Smooth muscle cell (in vitro differentiated cells): Measurements from ENCODE around the gene RASSF4. TPM values are rescaled to one million over a fixed set of nuclear protein-coding genes. Genes with fewer than 3 reads are reported as not detected.

Source experiments
- DNase-seq: peaks from one replicate; lab custom pipeline; 2025; ENCODE audit not compliant: unreplicated experiment; lab: John Stamatoyannopoulos, UW
- H2AFZ ChIP-seq: fragments of 200-600 bp; sonication (generic); 2 replicates; pipeline ENCODE4 v1.6.0; 2016; ENCODE audit warnings: antibody characterized with exemption, low read depth, mild to moderate bottlenecking
- H3F3A ChIP-seq: fragments of 200-600 bp; sonication (generic); 2 replicates; pipeline ENCODE4 v1.6.0; 2017; ENCODE audit warnings: antibody characterized with exemption, low read depth
- H3K27ac ChIP-seq: fragments of 200-600 bp; sonication (generic); 2 replicates; pipeline ENCODE4 v1.5.1; 2016; ENCODE audit warnings: low read depth, mild to moderate bottlenecking
- H3K27me3 ChIP-seq: fragments of 200-600 bp; sonication (generic); 2 replicates; pipeline ENCODE4 v1.6.1; 2016; ENCODE audit warnings: low read depth, mild to moderate bottlenecking
- H3K36me3 ChIP-seq: fragments of 200-600 bp; sonication (generic); 2 replicates; pipeline ENCODE4 v1.5.1; 2016; ENCODE audit warnings: low read depth
- H3K4me1 ChIP-seq: fragments of 200-600 bp; sonication (generic); 2 replicates; pipeline ENCODE4 v1.5.1; 2016; ENCODE audit warnings: low read depth
- H3K4me2 ChIP-seq: fragments of 200-600 bp; sonication (generic); 2 replicates; pipeline ENCODE4 v1.6.0; 2016; ENCODE audit warnings: mild to moderate bottlenecking
- H3K4me3 ChIP-seq: fragments of 200-600 bp; sonication (generic); 2 replicates; pipeline ENCODE4 v1.5.1; 2016; ENCODE audit warnings: mild to moderate bottlenecking
- H3K79me2 ChIP-seq: fragments of 200-600 bp; sonication (generic); 2 replicates; pipeline ENCODE4 v1.6.0; 2016; ENCODE audit warnings: low read depth, mild to moderate bottlenecking
- H3K9ac ChIP-seq: fragments of 200-600 bp; sonication (generic); 2 replicates; pipeline ENCODE4 v1.6.0; 2016; ENCODE audit warnings: low read depth
- H3K9me3 ChIP-seq: fragments of 200-600 bp; sonication (generic); replicated peaks from 2 replicates; pipeline ENCODE4 v1.5.1; 2016; ENCODE audit warnings: low read depth
- H4K20me1 ChIP-seq: fragments of 200-600 bp; sonication (generic); 2 replicates; pipeline ENCODE4 v1.6.0; 2016; ENCODE audit warnings: low read depth
- CTCF ChIP-seq: fragments of 200-600 bp; sonication (generic); IDR thresholded peaks from 2 replicates; pipeline ENCODE4 v1.5.1; 2017; ENCODE audit warnings: borderline replicate concordance, mild to moderate bottlenecking, antibody characterized with exemption; ENCODE audit not compliant: insufficient read depth, poor library complexity, severe bottlenecking
- WGBS: methylation state at CpG from one replicate; pipeline ENCODE4 v1.1.7; 2016; ENCODE audit warnings: low lambda C conversion rate; 5-methylcytosine and 5-hydroxymethylcytosine counted together
- polyA plus RNA-seq: library from polyadenylated mRNA; unstranded; fragments of >200 nt; fragmentation: Nextera tagmentation; extraction: Ambion mirVana; gene quantifications from 2 replicates; pipeline ENCODE4 v1.2.1, GENCODE V29; 2016
- total RNA-seq: library from RNA; depleted of rRNA; stranded (reverse); fragments of >200 nt; gene quantifications from 2 replicates; pipeline ENCODE4 v1.2.3, GENCODE V29; 2014

RASSF4 gene
- total and polyA plus RNA-seq, 2 experiments from 2014 or later = 8.3 to 14.8 TPM

- Histone ChIP-seq H3K9me3 (no peaks in the 10 kb centered on the region), H4K20me1 (no peaks in the 10 kb centered on the region), H3K27me3 (no peaks in the 10 kb centered on the region), H3K9ac (no peak overlapping the region), H3F3A (no peaks in the 10 kb centered on the region), H3K4me2 (no peak overlapping the region), H3K4me1 (peaks cover 25% of the 10 kb centered on the region), H3K27ac (no peak overlapping the region), H3K4me3 (no peak overlapping the region), H2AFZ (no peak overlapping the region), H3K36me3 (no peaks in the 10 kb centered on the region), H3K79me2 (no peaks in the 10 kb centered on the region)
- no peak for DNase-seq
- WGBS = 93% methylated on average over 4 of the region's 4 CpGs
- no peak for TF ChIP-seq CTCF
Observed at GRCh38 chr10:44967616-44968015, 8.0 kb downstream of the RASSF4 start.

DNA sequence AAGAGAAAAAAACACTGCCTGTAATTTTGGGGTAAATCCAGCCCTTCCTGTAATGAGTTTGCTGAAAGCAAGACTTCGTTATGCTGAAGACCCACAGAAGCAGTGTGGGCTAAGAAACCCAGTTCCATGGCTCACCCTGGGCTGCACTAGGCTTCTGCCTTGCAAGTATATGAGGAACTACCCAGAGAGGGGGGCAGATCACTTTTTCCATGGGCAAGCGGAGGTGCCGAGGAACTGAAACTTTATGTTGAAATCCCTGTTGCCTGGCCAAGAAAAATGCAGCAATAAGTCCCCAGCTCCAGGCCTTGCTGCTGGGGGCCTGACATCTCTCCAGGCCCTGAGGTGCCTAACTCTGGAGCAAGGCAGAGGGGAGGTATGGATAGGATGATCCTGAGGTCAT is 8.5 kb downstream of the RASSF4 start:
- no peak overlapping the region for H3K4me2 ChIP-seq
- no peak overlapping the region for H3K4me3 ChIP-seq
- no peak overlapping the region for H2AFZ ChIP-seq
- WGBS = 31% methylated on average over 3 of the region's 3 CpGs
- no peaks in the 10 kb centered on the region for H3K36me3 ChIP-seq
- no peak overlapping the region for H3K27ac ChIP-seq
- no peaks in the 10 kb centered on the region for H4K20me1 ChIP-seq
- no peak for DNase-seq
- H3F3A ChIP-seq = no peaks in the 10 kb centered on the region
- no peaks in the 10 kb centered on the region for H3K27me3 ChIP-seq
- H3K79me2 ChIP-seq = no peaks in the 10 kb centered on the region
- TF ChIP-seq CTCF = no peak
- H3K4me1 ChIP-seq = peaks cover 25% of the 10 kb centered on the region
- H3K9ac ChIP-seq = no peak overlapping the region
- H3K9me3 ChIP-seq = no peaks in the 10 kb centered on the region

DNA sequence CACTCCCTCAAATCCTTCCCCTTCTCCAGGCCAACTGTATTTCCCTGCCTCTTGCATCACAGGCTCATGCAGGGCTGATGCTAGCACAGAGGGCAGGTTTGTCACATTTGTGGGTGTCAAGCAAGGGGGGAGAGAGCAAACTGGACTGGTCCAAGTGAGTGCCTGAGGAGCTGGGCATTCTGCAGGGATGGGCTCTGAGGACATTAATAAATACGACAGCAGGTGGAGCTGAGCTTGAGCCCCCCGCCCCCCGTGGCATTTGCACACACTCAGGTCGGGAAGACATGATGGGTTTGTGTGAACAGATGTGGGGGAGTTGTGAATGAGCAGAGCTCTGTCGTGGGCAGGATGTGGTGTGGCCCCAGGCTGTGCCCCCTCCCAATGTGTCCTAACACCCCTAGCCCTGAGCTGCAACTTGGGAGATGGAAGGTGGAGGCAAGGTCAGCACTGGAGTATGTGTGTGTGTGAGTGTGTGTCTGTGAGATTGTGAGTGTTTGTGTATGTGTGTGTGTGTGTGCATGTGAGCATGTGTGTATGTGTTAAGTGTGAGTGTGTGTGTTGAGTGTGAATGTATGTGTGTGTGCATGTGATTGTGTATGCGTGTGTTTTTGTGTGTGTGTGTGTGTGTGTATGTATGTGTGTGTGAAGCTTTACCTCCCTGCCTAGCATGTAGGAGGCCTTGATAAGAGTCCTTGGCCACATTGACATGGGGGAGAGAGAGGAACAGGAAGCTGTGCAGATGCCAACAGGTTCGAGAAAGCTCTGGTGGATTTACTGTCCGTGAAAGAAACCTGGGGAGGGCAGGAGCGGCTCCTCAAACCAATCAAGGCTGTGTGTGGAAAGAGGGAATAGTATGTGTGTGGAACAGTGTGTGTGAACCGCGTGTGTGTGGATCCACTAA is 9.1 kb downstream of the RASSF4 start:
- Histone ChIP-seq H4K20me1 (no peaks in the 10 kb centered on the region), H3K9ac (no peak overlapping the region), H3K9me3 (no peaks in the 10 kb centered on the region), H3K4me1 (peaks cover 20% of the 10 kb centered on the region), H3F3A (no peaks in the 10 kb centered on the region), H3K27me3 (no peaks in the 10 kb centered on the region), H2AFZ (no peak overlapping the region), H3K36me3 (no peaks in the 10 kb centered on the region), H3K27ac (no peak overlapping the region), H3K79me2 (no peaks in the 10 kb centered on the region), H3K4me2 (no peak overlapping the region), H3K4me3 (no peak overlapping the region)
- WGBS = 90% methylated on average over 11 of the region's 11 CpGs
- no peak for TF ChIP-seq CTCF
- DNase-seq = no peak

- no peaks in the 10 kb centered on the region for H3F3A ChIP-seq
- no peak for TF ChIP-seq CTCF
Observed at GRCh38 chr10:44969854-44970253, 10.3 kb downstream of the RASSF4 start.

More at GRCh38 chr10:44969854-44970253, 10.3 kb downstream of the RASSF4 start:
- H3K79me2 ChIP-seq = no peaks in the 10 kb centered on the region
- no peak overlapping the region for H3K9ac ChIP-seq
- no peak overlapping the region for H2AFZ ChIP-seq
- no peaks in the 10 kb centered on the region for H4K20me1 ChIP-seq
- no peak for DNase-seq
- no peaks in the 10 kb centered on the region for H3K9me3 ChIP-seq
- 94% methylated on average over 9 of the region's 9 CpGs for WGBS
- H3K27me3 ChIP-seq = no peaks in the 10 kb centered on the region
- H3K4me1 ChIP-seq = peaks cover 9% of the 10 kb centered on the region
- H3K4me2 ChIP-seq = no peak overlapping the region
- H3K36me3 ChIP-seq = no peaks in the 10 kb centered on the region
- no peak overlapping the region for H3K27ac ChIP-seq
- no peak overlapping the region for H3K4me3 ChIP-seq
